Colon (tissue), 2 donors: ENCODE data around the gene FAM24B.

Experiments
- FAIRE-seq: peaks from 2 replicates; lab custom pipeline; 2012; peaks lifted over from hg19 to GRCh38; lab: Jason Lieb, UNC
- donor health status: control.
- donor health status: control.

Gene FAM24B

GRCh38 chr10:122827302-122827701, 52.1 kb downstream of the FAM24B start:
- FAIRE-seq = no peak

DNA sequence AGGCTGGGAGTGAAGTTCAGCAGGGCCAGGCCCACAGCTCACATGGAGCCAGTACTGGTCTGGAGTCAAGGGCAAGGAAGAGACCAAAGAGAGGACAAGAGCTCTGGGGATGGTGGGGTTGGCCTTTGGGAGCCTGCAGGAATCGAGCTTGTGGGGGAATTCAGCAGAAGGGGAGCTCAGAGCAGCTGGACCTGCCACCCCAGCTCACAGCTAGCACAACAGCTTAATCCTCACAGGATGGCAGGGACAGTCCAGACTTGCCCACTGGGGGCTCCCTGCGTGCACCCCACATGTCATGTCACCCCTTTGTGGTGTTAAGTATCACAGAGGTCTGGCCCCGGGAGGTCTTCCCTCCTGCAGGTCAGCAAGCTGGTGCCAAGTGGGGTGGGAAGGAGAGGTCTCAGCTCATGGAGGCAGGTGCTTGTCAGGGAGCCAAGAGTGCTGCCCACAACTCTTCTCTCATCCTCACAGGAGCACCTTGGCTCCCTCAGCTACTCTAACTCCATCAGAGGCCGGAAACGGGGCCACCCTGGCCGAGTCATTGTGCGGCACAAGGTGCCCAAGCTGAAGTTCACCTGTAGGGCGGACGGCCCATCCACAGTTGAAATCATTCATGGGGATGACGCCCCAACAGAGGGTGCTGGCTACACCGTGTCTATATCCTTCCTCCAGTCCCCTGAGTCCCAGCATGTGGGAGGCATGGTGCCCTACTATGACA, 56.2 kb downstream of the FAM24B start:
- no peak for FAIRE-seq

- FAIRE-seq = no peak
These were observed 57.6 kb downstream of the FAM24B start for GRCh38 chr10:122821808-122822207.

GRCh38 chr10:122815458-122815857, 63.9 kb downstream of the FAM24B start:
- FAIRE-seq = no peak

- no peak for FAIRE-seq
These were observed 64.9 kb downstream of the FAM24B start for GRCh38 chr10:122814493-122814892.

DNA sequence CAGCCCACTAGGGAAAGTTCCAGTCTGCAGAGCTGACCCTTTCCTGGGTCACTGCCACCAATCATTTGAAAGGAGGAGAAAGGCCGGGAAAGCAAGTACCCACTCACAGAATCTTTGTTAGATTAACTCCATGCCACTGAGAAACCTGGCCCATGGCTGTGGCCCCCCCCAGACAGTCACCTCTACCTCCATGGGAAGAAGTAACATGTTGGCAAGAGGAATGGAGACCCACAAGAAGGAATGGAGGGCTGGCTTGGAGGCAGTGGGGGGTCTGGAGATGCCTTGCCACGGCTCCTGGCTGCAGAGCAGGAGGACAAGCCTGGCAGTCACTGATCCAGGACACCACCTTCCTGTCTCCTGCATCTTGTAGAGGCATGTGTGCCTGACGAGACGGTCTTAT, 66.6 kb downstream of the FAM24B start:
- FAIRE-seq = no peak

DNA sequence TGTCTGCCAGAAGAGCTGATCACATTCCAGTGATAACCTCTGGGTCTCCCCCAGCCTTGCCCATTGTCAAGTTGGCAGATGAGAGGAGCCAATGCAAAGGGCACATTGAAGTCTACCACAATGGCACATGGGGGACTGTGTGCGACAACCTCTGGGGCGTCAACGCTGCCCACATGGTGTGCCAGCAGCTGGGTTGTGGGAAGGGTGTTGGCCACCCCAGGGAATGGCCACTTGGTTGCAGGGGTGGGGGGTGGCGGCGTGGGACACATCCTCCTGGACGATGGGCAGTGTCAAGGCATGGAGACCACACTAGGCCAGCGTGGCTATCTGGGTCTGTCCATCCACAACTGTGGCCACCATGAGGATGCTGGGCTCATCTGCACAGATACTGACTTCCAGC, 77.1 kb downstream of the FAM24B start:
- no peak for FAIRE-seq
